NCI-H774 (cell line): Measurements from ENCODE around the gene CDK16.

Source experiments
- DNase-seq: peaks from one replicate; lab custom pipeline; 2025; lab: John Stamatoyannopoulos, UW

Gene CDK16

GRCh38 chrX:47209508-47210238 lies 8.8 kb upstream of the CDK16 start:
- DNase-seq = no peak

DNA sequence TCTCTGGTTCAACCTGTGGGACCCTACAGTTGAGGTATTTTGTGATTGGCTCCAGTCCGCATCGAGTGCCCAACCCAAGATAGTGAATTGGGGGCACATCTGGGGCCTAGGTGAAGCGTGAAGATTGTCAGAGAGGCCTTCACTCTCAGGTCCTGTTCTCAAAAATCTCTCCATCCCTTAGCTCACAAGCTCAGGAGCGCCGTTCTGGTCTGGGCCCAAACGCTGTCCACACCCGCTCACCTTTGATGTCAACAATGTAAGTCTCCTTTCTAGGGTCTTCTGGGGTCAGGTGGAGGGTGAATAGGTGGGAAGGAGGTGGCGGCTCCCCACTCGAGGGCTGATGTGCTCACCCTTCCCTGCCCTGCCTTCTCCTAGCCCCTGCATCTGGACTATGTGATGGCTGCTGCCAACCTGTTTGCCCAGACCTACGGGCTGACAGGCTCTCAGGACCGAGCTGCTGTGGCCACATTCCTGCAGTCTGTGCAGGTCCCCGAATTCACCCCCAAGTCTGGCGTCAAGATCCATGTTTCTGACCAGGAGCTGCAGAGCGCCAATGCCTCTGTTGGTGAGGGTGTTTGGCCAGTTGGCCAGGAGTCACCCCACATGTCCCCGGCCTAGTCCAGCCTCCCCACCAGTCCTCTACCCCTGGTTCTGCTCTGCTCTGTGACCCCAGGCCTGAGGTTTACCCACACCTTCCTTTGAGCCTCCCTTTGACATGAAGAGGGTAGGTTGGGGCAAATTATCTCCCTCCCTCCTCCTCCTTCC lies 7.6 kb upstream of the CDK16 start:
- DNase-seq = no peak

GRCh38 chrX:47212381-47213293 lies 5.8 kb upstream of the CDK16 start:
- DNase-seq = no peak

DNA sequence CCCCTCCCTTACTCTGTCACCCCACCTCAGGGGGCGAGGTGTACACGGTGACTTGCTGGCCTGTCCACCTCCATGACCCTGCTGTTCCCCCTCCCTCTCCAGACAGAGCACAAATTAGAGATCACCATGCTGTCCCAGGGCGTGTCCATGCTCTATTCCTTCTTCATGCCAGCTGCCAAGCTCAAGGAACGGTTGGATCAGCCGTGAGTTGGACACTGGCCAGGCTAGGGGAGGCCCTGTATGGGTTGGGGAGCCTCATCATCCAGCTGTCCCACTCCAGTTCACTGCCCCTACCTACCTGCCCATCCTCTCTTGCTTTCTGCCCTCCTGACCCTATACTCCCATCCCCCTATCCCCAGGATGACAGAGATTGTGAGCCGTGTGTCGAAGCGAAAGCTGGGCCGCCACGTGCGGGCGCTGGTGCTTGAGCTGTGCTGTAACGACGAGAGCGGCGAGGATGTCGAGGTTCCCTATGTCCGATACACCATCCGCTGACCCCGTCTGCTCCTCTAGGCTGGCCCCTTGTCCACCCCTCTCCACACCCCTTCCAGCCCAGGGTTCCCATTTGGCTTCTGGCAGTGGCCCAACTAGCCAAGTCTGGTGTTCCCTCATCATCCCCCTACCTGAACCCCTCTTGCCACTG lies 3.9 kb upstream of the CDK16 start:
- DNase-seq = no peak

DNA sequence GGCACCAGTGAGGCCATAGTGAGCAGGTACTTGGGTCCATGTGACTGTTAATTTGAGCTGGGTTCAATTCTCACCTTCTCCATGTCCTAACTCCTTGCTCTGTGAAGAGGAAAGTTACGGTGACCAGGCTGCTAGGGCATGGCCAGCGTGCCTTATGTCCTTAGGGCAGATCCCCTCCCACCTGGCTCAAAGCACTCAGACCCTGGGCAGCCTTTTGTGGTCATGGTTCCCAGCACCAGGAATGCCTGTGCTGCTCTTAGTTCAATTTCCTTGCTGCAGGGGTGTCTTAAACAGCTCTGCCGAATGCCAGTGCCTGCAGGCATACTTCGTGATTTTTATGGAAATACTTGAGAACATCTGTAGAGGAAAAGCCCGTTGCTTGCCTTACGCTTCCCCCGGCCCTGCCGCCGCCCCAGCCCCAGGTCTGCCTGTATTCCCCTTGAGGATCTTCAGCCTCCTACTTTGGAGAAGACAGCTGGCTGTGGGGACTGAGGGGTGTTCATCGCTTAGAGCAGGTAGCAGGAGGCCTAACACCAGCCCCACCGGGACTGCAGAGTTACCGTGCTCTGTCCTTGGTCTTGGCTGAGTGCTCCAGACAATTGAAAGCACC lies 3.1 kb upstream of the CDK16 start:
- no peak for DNase-seq

- DNase-seq = no peak
Measured at GRCh38 chrX:47216393-47216925, 2.0 kb upstream of the CDK16 start.

DNA sequence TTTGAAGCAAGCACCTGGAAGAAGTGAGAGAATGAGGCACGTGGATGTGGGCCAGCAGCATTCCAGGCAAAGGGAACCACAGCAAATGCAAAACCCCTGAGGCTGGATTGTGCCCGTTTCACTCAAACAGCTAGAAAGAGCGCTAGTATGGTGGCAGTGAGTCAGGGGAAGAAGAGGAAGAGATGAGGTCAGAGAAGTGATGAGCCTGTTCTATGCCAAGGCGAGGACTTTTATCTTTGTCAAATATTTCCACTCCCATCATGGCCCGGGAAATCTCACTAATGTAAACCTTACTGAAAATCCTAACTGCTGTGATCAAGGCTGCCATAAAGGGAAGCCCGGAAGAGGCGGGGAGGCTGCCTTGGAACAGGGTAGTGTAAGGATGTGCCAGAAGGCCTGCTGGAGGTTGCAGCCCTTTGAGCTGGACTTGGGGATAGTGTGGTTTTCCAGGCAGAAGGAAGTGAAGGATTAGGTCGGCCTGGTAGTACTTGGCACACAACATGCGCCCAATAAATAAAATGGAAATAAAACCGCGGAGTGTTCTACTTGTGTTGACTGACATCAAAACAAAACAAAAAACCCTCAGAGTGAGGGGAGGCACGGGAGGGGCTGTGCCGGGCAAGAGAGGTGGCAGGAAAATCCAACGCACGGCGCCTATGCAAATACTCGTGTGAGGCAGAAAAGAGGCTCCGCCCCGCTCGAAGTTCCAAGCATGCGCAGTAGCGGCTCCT lies 1.2 kb upstream of the CDK16 start:
- DNase-seq = no peak

GRCh38 chrX:47217852-47218279 lies 615 bp upstream of the CDK16 start:
- DNase-seq = peak; percentile 94

DNA sequence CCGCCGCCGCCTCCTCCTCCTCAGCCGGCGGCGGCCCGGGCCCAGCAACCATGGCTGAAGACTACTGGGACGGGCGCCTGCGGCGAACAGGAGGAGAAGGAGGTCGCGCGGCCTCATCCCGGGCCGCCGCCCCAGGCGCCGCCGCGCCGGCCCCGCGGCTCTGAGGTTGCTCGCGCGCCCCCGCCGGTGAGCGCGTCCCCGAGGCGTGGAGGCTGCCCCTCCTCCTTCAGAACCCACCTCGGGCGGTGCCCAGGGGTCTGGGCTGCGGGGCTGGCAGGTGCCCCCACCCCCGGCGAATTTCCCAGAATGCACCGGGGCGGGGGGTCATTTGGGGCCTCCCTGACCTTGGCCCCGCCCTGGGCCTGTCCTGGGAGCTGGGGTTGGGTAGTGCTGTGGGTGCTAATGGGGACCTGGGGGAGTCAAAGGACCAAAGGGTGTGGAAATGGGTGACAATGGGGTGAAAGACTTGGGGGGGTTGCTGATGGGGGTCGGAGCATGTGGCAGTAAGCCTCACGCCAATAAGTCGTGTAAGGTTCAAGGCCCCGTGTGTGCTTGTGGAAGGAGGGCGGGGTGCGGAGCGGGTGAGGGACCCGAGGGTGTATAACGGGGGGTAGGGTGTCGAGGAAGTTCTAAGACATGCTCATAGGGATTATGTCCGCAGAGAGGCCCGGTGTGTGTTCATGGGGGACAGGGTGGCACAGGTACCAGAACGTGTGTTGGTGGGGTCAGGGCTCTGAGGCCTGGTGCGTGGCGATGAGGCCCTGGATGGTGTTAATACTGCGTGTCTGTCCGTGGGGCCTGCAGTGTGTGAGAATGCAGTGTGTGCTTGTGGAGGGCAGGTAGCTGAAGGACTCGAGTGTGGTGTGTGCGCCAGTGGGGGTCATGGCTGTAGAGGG lies 687 bp downstream of the CDK16 start:
- DNase-seq = peak; percentile 0

- DNase-seq = no peak
Measured at GRCh38 chrX:47221756-47222155, 3.3 kb downstream of the CDK16 start.

GRCh38 chrX:47222751-47223350 lies 4.4 kb downstream of the CDK16 start:
- DNase-seq = no peak

DNA sequence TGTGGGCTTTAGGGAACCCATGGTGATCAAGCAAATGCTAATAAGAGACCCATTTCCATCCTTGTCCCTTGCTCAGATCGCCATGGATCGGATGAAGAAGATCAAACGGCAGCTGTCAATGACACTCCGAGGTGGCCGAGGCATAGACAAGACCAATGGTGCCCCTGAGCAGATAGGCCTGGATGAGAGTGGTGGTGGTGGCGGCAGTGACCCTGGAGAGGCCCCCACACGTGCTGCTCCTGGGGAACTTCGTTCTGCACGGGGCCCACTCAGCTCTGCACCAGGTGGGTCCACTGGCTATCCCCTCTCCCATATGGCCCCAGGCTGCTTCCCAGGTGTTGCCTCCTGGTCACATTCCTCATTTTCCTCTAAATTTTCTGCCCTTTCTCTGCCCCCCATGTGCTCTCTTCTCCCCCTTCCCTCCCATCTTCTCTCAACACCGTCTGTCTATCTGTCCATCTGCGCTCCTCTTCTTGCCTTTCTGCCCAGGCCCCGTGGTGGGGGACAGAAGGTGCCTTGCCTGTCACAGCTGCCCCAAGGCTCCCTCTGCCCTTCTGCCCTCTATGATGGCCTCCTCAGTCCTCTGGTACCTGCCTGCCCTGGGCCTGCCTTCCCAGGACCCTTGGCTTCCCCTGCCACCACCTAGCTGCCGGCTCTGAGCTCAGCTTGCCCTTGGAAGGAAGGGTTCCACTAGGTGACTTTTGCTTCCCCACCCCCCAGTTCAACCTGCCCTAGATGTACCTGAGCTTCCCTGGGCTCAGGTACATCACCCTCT lies 5.2 kb downstream of the CDK16 start:
- DNase-seq = no peak

DNA sequence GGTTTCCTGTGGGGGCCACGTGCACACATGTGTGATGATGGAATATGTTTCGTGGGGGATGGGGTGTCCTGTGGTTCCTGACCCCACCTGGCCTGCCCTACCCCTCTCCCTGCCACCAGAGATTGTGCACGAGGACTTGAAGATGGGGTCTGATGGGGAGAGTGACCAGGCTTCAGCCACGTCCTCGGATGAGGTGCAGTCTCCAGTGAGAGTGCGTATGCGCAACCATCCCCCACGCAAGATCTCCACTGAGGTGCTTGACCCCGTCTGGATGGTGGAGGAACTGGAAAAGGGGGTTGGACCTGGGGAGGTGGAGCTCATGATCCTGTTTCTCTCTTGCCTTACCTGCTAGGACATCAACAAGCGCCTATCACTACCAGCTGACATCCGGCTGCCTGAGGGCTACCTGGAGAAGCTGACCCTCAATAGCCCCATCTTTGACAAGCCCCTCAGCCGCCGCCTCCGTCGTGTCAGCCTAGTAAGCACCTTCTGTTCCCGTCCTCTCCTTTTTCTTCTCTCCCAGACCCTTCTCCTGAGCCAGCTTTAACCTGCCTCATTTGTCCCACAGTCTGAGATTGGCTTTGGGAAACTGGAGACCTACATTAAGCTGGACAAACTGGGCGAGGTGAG lies 5.9 kb downstream of the CDK16 start:
- no peak for DNase-seq

DNA sequence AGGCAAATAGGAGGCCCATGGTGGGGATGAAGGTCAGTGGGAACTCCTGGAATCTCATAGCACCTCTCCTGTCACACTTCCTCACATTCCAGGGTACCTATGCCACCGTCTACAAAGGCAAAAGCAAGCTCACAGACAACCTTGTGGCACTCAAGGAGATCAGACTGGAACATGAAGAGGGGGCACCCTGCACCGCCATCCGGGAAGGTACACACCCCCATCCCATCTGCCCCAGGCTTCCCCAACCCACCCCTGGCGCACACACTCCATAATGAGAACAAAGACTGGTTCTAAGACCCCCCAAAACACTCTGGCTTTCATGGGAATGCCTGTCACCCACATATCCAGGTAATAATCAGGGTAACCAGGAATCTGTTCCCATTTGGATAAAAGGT lies 6.4 kb downstream of the CDK16 start:
- no peak for DNase-seq

DNA sequence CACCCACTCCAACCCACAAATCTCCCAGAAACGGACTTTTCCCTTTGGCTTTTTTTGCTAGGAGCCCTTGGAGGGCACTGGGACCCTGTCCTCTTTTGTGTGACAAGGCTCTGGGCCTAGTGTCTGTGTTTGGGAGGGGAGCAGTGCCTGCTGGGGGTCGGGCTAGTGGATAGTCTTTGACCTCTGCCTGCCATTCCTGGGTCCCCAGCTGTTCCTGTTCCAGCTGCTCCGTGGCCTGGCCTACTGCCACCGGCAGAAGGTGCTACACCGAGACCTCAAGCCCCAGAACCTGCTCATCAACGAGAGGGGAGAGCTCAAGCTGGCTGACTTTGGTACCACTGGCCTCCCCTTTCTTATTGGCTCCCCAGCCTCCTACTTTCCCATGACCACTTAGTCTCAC lies 7.6 kb downstream of the CDK16 start:
- no peak for DNase-seq

GRCh38 chrX:47226531-47227333 lies 8.3 kb downstream of the CDK16 start:
- no peak for DNase-seq

GRCh38 chrX:47227334-47227583 lies 8.8 kb downstream of the CDK16 start:
- no peak for DNase-seq
